Measurements from ENCODE around the gene C1QBP. TPM values are rescaled to one million over a fixed set of nuclear protein-coding genes. Genes with fewer than 3 reads are reported as not detected.

C1QBP gene
- total RNA-seq, 1 experiment from 2014 or later, result 225 TPM

GRCh38 chr17:5410594-5411272 lies 28.2 kb downstream of the C1QBP start:
- ChIA-PET POLR2A (no interaction called here), CTCF (no interaction called here)
- ATAC-seq, result no peak
- DNase-seq (ENCODE audit: low read depth, low spot score), result no peak
- in situ Hi-C loops (cut with HindIII; ENCODE audit: low pct_unique_long_range_greater_than_20kb, low sequenced_read_pairs), result no loop called here
- TF ChIP-seq REST (IDR thresholded peaks at IDR 0.05; ENCODE audit: insufficient read depth in 1 of 2, low read depth in 2 of 2, low read length in 1 of 2), result no peak
- no peak for TF ChIP-seq SIN3A (IDR thresholded peaks at IDR 0.05; ENCODE audit: borderline replicate concordance, insufficient read depth, low read depth, low read length)
- no peak for TF ChIP-seq POLR2AphosphoS5 (IDR thresholded peaks at IDR 0.05; ENCODE audit: low read depth, low read length)
- TF ChIP-seq CTCF (IDR thresholded peaks at IDR 0.05), result no peak
- no peak for TF ChIP-seq TCF7L2 (IDR thresholded peaks at IDR 0.05; ENCODE audit: low read depth, low read length)
- Histone ChIP-seq H3K4me3 (ENCODE audit: low read depth in 2 of 2, low read length in 2 of 2) (no peak overlapping the region), H3K4me1 (ENCODE audit: control insufficient read depth, insufficient read depth, low read length) (peaks cover 21% of the 10 kb centered on the region), H3K36me3 (ENCODE audit: control insufficient read depth, insufficient read depth, low read length) (peaks cover 51% of the 10 kb centered on the region), H3K27me3 (ENCODE audit: control insufficient read depth, insufficient read depth, low read length) (no peaks in the 10 kb centered on the region), H3K9me3 (ENCODE audit: control insufficient read depth, insufficient read depth, low read depth, low read length) (no peaks in the 10 kb centered on the region), H3K27ac (ENCODE audit: low read length) (no peak overlapping the region)
- intact Hi-C loops (cut with micrococcal nuclease; ENCODE audit: unreplicated experiment), result no loop called here
- BruUV-seq (replicated peaks), result no TSS peak

- no peak overlapping the region for H3K4me3 ChIP-seq (ENCODE audit: low read depth in 2 of 2, low read length in 2 of 2)
- H3K27ac ChIP-seq (ENCODE audit: low read length), result no peak overlapping the region
- no TSS peak for BruUV-seq (replicated peaks)
- ChIA-PET POLR2A (no interaction called here), CTCF (no interaction called here)
- no peaks in the 10 kb centered on the region for H3K9me3 ChIP-seq (ENCODE audit: control insufficient read depth, insufficient read depth, low read depth, low read length)
- in situ Hi-C loops (cut with HindIII; ENCODE audit: low pct_unique_long_range_greater_than_20kb, low sequenced_read_pairs) (no loop called here), intact Hi-C loops (cut with micrococcal nuclease; ENCODE audit: unreplicated experiment) (no loop called here)
- TF ChIP-seq POLR2AphosphoS5 (IDR thresholded peaks at IDR 0.05; ENCODE audit: low read depth, low read length) (no peak), TCF7L2 (IDR thresholded peaks at IDR 0.05; ENCODE audit: low read depth, low read length) (no peak), CTCF (IDR thresholded peaks at IDR 0.05) (no peak), REST (IDR thresholded peaks at IDR 0.05; ENCODE audit: insufficient read depth in 1 of 2, low read depth in 2 of 2, low read length in 1 of 2) (no peak), SIN3A (IDR thresholded peaks at IDR 0.05; ENCODE audit: borderline replicate concordance, insufficient read depth, low read depth, low read length) (no peak)
- peaks cover 3% of the 10 kb centered on the region; the same call in 1 of the 2 replicates for H3K4me1 ChIP-seq (ENCODE audit: control insufficient read depth, insufficient read depth, low read length)
- ATAC-seq, result no peak
- no peaks in the 10 kb centered on the region for H3K27me3 ChIP-seq (ENCODE audit: control insufficient read depth, insufficient read depth, low read length)
- H3K36me3 ChIP-seq (ENCODE audit: control insufficient read depth, insufficient read depth, low read length), result peaks cover 59% of the 10 kb centered on the region
- DNase-seq (ENCODE audit: low read depth, low spot score), result no peak
Measured at GRCh38 chr17:5408186-5408585, 30.8 kb downstream of the C1QBP start.

Data from Panc1 (cell line).